Activated CD4-positive, alpha-beta T cell treated with anti-CD3 and anti-CD28 coated beads, Interleukin-2, amount 10 ng/mL, durations not matched to agents 24 days and 14 days (primary cell): ENCODE data around the gene RNF213. TPM values are rescaled to one million over a fixed set of nuclear protein-coding genes. Genes with fewer than 3 reads are reported as not detected.
A peak's percentile ranks its signal among the peaks of the same experiment; 100 is the strongest.
"Not testable (repeated sequence)": the region's sequence is repeated elsewhere in the genome, so short reads cannot be mapped to it uniquely, and the experiment has no call there.

Source experiments
- DNase-seq: peaks from one replicate; pipeline ENCODE4 v3.0.0; 2022
- H3K27ac Mint-ChIP-seq: one replicate; pipeline ENCODE4 v1.8.0; 2022; ENCODE audit warnings: mild to moderate bottlenecking, mixed read lengths
- H3K27me3 Mint-ChIP-seq: one replicate; pipeline ENCODE4 v1.8.0; 2022; ENCODE audit warnings: mixed read lengths
- H3K36me3 Mint-ChIP-seq: one replicate; pipeline ENCODE4 v1.8.0; 2022; ENCODE audit warnings: low read depth, mild to moderate bottlenecking, mixed read lengths
- H3K4me1 Mint-ChIP-seq: one replicate; pipeline ENCODE4 v1.8.0; 2021; ENCODE audit warnings: mixed read lengths
- H3K4me3 Mint-ChIP-seq: one replicate; pipeline ENCODE4 v1.8.0; 2022; ENCODE audit warnings: mild to moderate bottlenecking, moderate library complexity, mixed read lengths
- H3K9me3 Mint-ChIP-seq: one replicate; pipeline ENCODE4 v1.8.0; 2021; ENCODE audit warnings: mixed read lengths
- intact Hi-C: fragments of 100-400 bp; cut with micrococcal nuclease; formaldehyde crosslinking; loops from one replicate; pipeline ENCODE4 v1.15.1; 2023
- total RNA-seq: library from RNA; stranded (reverse); gene quantifications from 2 replicates; pipeline ENCODE4 v1.2.3, GENCODE V29; 2022

RNF213 gene
- total RNA-seq, 1 donor from 2014 or later: 264 TPM

DNA sequence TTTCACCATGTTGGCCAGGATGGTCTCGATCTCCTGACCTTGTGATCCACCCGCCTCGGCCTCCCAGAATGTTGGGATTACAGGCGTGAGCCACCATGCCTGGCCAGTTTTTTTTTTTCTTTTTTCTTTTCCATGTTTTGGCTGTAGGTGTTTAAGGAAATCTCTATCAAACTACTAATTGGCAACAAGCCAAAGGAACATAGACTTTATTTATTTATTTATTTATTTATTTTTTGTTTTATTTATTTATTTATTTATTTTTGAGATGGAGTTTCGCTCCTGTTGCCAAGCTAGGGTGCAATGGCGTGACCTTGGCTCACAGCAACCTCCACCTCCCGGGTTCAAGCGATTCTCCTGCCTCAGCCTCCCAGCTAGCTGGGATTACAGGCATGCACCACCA lies 15.2 kb downstream of the RNF213 start:
- H3K9me3 Mint-ChIP-seq, H3K27me3 Mint-ChIP-seq, intact Hi-C loops, DNase-seq, H3K4me3 Mint-ChIP-seq, H3K27ac Mint-ChIP-seq: not testable (repeated sequence)
- Mint-ChIP-seq H3K4me1 (peaks cover 34% of the 10 kb centered on the region), H3K36me3 (peaks cover 68% of the 10 kb centered on the region)

DNA sequence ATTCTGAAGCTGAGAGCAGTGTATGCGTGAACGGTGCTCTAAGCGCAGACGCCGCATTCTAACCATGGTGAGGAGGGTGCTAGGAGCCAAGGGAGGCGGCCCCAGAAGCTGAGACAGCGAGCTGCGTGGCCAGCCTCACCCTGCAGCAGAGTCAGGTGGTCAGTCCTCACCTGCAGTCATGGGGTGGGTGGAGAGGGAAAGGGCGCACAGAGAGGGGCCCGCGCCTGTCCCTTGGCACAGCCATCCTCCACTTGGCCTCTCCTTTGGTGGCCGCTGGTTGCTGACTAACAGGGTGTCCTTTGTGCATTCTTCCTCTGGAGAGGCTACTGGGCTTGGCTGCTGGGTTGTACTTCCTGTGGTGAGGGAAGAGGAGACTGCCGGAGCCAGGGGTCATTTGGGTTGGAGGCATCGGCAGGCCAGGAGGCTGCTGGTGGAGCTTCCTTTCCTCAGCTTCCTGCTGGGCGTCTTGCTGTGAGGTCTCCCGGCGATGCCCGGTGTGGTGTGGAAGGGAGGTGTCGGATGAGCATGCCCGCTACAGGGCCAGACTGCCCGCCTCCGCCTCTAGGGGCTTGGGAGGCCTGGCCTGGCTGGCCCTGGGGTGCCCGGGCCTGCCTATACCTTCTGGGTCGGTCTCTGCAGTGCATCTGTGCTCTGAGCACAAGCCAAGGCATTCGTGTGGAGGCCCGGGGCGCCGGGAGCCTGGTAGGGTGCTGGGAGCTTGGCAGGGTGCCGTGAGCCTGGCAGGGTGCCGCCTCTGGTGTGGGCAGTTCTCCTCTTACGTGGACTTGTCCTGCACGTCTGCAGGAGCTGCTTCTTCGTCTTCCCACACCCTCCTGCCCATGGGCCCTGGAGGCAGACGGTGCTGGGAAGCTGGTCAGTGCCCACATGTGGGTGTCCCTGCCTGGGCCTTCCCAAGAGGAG lies 17.4 kb downstream of the RNF213 start:
- H3K27ac Mint-ChIP-seq: peak overlapping the region; percentile 45
- H3K36me3 Mint-ChIP-seq: peaks cover 66% of the 10 kb centered on the region
- peaks cover 28% of the 10 kb centered on the region for H3K4me1 Mint-ChIP-seq
- H3K4me3 Mint-ChIP-seq: no peak overlapping the region
- intact Hi-C loops: no loop called here
- H3K27me3 Mint-ChIP-seq: no peaks in the 10 kb centered on the region
- DNase-seq: no peak
- peaks cover 4% of the 10 kb centered on the region for H3K9me3 Mint-ChIP-seq

DNA sequence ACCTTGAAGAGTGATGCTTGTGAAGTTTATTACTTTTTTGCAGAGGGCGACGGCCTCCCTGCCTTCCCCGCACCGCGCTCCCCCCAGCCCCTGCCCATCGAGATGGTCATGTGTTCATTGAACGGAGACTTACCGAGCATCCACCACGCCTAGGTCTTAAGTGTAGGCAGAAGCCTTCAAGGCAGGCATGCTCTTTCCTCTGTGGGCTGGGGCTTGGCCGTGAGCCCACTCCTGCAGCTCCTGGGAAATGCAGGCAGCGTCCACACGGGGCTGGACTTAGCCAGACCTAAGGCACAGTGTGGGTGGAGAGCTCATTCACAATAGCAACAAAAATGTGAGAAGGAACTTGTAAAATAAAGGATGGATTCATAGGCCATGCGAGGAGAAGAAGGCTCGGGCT lies 19.2 kb downstream of the RNF213 start:
- Mint-ChIP-seq H3K4me1 (peaks cover 20% of the 10 kb centered on the region), H3K9me3 (no peaks in the 10 kb centered on the region), H3K4me3 (no peak overlapping the region), H3K27me3 (no peaks in the 10 kb centered on the region), H3K27ac (no peak overlapping the region), H3K36me3 (peaks cover 60% of the 10 kb centered on the region)
- intact Hi-C loops: no loop called here
- no peak for DNase-seq

DNA sequence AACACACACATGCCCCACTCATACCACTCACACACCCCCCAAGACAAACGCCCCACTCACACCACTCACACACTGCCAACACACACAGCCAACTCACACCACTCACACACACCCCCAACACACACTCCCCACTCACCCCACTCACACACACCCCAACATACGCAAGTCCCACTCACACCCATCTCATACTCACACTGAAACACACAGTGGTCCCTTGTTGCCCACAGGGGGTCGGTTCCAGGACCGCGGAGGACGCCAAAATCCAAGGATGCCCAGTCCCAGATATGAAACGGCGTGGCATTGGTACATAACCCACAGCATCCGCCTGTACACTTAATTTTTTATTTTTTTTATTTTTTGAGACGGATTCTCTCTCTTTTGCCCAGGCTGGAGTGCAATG lies 20.9 kb downstream of the RNF213 start:
- no peaks in the 10 kb centered on the region for H3K27me3 Mint-ChIP-seq
- H3K4me1 Mint-ChIP-seq: peaks cover 14% of the 10 kb centered on the region
- no peaks in the 10 kb centered on the region for H3K9me3 Mint-ChIP-seq
- H3K36me3 Mint-ChIP-seq: peaks cover 54% of the 10 kb centered on the region
- H3K4me3 Mint-ChIP-seq: no peak overlapping the region
- DNase-seq: no peak
- peak overlapping the region; percentile 68 for H3K27ac Mint-ChIP-seq
- intact Hi-C loops: no loop called here

DNA sequence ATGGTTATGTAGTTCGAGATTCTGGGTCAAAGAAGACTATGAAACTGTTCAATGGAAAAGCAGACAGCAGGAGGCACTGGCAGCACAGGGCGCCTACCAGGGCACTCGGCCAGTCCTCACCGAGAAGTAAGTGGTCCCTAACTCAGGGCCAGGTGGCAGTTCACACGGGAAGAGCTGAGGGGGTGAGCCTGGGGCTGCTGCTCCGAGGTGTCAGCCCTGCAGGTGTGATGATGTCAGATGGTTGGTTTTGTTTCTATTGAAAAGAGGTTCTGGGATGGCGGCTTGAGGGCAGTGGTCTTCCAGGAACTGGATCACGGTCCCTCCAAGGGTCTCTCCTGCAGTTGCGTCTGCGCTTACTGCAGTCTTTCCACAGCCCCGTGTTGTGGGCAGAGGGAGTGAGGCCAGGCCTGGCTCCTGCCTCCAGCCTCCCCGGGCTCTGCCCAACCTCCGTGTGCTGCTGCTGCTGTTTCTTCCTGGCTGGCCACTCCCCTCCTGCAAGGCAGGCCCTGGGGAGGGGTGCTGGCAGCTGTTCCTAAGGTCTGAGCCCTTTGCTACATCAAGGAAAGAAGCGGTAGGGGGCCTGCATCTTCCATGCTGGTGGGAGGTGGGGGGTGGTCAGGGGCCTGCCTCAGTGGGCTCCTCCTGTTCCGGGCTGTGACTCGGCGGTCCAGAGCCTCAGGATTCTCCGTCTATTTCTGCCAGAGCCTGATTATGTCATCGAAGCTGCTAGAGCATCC lies 22.6 kb downstream of the RNF213 start:
- DNase-seq: no peak
- intact Hi-C loops: no loop called here
- Mint-ChIP-seq H3K27ac (peak overlapping the region; percentile 29), H3K9me3 (no peaks in the 10 kb centered on the region), H3K4me3 (no peak overlapping the region), H3K27me3 (no peaks in the 10 kb centered on the region), H3K36me3 (peaks cover 50% of the 10 kb centered on the region), H3K4me1 (peaks cover 9% of the 10 kb centered on the region)

DNA sequence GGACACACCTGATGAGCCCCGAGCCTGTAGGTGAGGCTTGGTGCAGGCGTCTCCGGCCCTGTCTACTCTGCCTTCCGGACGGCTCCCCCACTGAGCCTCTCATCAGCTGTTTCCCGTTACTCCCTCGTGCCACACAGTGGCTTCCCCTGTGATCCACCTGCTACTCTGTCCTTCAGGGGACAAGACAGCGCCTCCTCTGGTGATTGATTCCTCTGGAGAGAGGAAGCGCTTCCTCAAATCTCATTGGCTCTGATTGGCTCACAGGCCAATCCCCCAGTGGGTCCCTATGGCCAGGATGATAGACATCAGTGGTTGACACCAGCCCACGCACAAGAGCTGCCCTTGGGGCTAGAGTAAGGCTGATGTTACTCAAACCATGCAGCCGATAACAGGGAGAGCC lies 24.0 kb downstream of the RNF213 start:
- no peak for DNase-seq
- intact Hi-C loops: no loop called here
- Mint-ChIP-seq H3K27me3 (no peaks in the 10 kb centered on the region), H3K4me1 (peaks cover 9% of the 10 kb centered on the region), H3K9me3 (no peaks in the 10 kb centered on the region), H3K27ac (peak overlapping the region; percentile 5), H3K4me3 (no peak overlapping the region), H3K36me3 (peaks cover 48% of the 10 kb centered on the region)

DNA sequence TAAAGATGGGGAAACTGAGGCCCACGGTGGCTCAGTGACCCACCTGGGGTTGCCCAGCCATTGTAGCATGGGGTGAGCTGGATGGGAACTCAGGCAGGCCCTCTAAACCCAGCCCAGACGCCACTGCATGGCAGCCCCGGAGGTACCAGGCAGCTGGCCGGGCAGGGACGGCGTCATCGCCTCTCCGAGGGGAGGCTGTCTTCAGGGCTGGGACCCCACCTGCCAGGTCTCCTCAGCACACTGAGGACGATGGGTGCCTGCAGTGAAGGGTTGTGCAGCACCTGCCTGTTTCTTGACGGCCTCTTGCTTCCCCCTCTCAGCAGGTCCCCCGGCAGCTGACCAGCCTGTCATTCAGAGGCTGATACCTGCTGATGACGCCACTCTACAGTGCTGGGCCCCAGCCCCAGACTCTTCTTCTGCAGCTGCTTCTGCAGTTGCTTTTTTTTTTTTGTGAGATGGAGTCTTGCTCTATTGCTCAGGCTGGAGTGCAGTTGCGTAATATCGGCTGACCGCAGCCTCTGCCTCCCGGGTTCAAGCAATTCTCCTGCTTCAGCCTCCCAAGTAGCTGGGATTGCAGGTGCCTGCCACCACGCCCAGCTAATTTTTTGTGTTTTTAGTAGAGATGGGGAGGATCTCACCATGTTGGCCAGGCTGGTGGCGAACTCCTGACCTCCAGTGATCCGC lies 24.7 kb downstream of the RNF213 start:
- no peak overlapping the region for H3K27ac Mint-ChIP-seq
- H3K4me3 Mint-ChIP-seq: no peak overlapping the region
- intact Hi-C loops: no loop called here
- H3K36me3 Mint-ChIP-seq: peaks cover 47% of the 10 kb centered on the region
- no peak for DNase-seq
- peaks cover 8% of the 10 kb centered on the region for H3K4me1 Mint-ChIP-seq
- H3K9me3 Mint-ChIP-seq: no peaks in the 10 kb centered on the region
- no peaks in the 10 kb centered on the region for H3K27me3 Mint-ChIP-seq

DNA sequence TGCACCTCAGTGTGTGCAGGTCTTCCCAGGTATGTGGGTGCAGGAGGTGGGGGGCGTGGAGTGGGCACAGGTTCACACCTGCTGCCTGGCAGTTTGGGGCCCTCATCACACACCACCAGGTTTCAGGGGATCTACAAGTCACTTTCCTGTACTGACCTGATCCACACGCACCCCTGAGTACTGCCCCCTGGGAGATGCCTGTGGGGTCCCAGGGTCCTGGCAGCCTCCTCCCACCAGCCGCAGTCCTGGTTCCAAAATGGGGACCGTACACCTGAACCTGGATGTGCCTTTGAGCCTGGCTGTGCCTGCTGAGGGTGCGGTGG lies 25.9 kb downstream of the RNF213 start:
- H3K36me3 Mint-ChIP-seq: peaks cover 45% of the 10 kb centered on the region
- peaks cover 5% of the 10 kb centered on the region for H3K4me1 Mint-ChIP-seq
- intact Hi-C loops: no loop called here
- no peaks in the 10 kb centered on the region for H3K27me3 Mint-ChIP-seq
- H3K27ac Mint-ChIP-seq: no peak overlapping the region
- H3K4me3 Mint-ChIP-seq: no peak overlapping the region
- no peak for DNase-seq
- H3K9me3 Mint-ChIP-seq: no peaks in the 10 kb centered on the region

DNA sequence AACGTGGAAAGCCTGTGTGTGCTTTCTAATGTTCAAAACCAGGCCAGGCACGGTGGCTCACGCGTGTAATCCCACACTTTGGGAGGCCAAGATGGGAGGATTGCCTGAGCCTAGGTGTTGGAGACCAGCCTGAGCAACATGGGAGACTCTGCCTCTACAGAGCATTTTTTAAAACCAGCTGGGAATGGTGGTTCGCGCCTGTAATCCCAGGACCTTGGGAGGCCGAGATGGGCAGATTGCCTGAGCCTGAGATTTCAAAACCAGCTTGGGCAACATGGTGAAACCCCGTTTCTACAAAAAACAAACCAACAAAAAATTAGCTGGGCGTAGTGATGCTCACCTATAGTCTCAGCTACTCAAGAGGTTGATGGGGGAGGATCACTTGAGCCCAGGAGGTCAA lies 26.4 kb downstream of the RNF213 start:
- no peaks in the 10 kb centered on the region for H3K9me3 Mint-ChIP-seq
- H3K36me3 Mint-ChIP-seq: peaks cover 46% of the 10 kb centered on the region
- no peaks in the 10 kb centered on the region for H3K27me3 Mint-ChIP-seq
- peaks cover 5% of the 10 kb centered on the region for H3K4me1 Mint-ChIP-seq
- intact Hi-C loops: no loop called here
- H3K4me3 Mint-ChIP-seq: no peak overlapping the region
- H3K27ac Mint-ChIP-seq: peak overlapping the region; percentile 64
- DNase-seq: no peak

DNA sequence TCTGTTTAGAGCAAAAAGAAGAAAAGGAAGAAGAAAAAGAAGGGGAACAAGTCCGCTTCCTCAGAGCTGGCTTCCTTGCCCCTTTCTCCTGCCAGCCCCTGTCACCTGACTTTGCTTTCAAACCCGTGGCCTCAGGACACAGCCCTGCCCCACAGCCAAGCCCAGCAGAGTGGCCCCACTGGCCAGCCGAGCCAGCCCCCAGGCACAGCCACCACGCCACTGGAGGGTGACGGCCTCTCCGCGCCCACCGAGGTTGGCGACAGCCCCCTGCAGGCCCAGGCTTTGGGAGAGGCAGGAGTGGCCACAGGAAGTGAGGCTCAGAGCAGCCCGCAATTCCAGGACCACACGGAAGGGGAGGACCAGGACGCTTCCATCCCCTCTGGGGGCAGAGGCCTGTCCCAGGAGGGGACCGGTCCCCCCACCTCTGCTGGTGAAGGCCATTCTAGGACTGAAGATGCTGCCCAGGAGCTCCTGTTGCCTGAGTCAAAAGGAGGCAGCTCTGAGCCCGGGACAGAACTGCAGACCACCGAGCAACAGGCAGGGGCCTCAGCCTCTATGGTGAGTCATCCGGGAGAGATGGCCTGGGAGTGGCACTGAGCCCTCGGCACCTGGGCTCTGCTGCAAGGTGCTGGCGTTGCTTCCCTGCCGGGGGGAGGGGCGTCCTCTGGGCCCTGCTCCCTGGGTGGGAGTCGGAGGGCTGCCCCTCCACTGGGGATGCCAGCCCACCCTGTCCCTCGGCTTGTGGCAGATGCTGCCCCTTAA lies 27.3 kb downstream of the RNF213 start:
- no peaks in the 10 kb centered on the region for H3K9me3 Mint-ChIP-seq
- H3K4me1 Mint-ChIP-seq: peaks cover 5% of the 10 kb centered on the region
- H3K4me3 Mint-ChIP-seq: no peak overlapping the region
- intact Hi-C loops: loop anchor here (2.0 kb wide), 1 partner anchor 15 kb away; no protein-coding TSS in a partner anchor
- DNase-seq: no peak
- H3K36me3 Mint-ChIP-seq: peaks cover 50% of the 10 kb centered on the region
- H3K27ac Mint-ChIP-seq: peak overlapping the region; percentile 64
- no peaks in the 10 kb centered on the region for H3K27me3 Mint-ChIP-seq

DNA sequence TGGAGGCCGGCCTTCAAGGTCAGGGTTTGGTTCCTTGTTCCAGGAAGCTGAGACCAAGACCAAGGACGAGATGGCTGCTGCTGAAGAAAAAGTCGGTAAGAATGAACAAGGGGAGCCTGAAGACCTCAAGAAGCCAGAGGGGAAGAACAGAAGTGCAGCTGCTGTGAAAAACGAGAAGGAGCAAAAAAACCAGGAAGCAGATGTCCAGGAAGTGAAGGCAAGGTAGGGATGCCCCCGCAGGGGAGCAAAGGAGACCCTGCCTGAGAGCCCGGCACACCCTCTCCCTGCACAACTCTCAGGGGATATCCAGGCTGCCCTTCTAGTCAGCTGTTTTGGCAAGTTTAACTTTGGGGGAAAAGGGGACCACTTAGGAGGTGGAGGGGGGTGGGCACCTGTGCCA lies 29.0 kb downstream of the RNF213 start:
- peak overlapping the region; percentile 77 for H3K27ac Mint-ChIP-seq
- no peak for DNase-seq
- H3K4me3 Mint-ChIP-seq: no peak overlapping the region
- peaks cover 3% of the 10 kb centered on the region for H3K4me1 Mint-ChIP-seq
- intact Hi-C loops: loop anchor here (2.0 kb wide), 1 partner anchor 17 kb away; no protein-coding TSS in a partner anchor
- no peaks in the 10 kb centered on the region for H3K27me3 Mint-ChIP-seq
- H3K36me3 Mint-ChIP-seq: peaks cover 51% of the 10 kb centered on the region
- H3K9me3 Mint-ChIP-seq: no peaks in the 10 kb centered on the region

DNA sequence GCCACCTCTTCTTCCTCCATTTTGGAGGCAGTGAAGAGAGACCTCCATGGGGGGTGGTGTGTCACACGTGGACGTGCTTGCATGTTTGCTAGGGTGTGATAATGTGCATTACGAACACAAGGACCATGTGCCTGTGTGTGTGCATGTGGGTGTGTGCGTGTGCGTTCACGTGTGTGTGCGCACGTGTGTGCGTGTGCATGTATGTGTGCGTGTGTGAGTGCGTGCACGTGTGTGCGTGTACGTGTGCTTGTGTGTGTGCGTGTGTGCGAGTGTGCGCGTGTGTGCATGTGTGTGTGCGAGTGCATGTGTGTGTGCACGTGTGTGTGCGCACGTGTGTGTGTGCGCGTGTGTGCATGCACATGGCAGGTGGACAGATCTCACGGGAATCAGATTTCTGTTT lies 29.5 kb downstream of the RNF213 start:
- Mint-ChIP-seq H3K4me3 (no peak overlapping the region), H3K9me3 (no peaks in the 10 kb centered on the region), H3K36me3 (peaks cover 53% of the 10 kb centered on the region), H3K27ac (no peak overlapping the region), H3K4me1 (peaks cover 2% of the 10 kb centered on the region), H3K27me3 (no peaks in the 10 kb centered on the region)
- DNase-seq: no peak
- intact Hi-C loops: no loop called here

DNA sequence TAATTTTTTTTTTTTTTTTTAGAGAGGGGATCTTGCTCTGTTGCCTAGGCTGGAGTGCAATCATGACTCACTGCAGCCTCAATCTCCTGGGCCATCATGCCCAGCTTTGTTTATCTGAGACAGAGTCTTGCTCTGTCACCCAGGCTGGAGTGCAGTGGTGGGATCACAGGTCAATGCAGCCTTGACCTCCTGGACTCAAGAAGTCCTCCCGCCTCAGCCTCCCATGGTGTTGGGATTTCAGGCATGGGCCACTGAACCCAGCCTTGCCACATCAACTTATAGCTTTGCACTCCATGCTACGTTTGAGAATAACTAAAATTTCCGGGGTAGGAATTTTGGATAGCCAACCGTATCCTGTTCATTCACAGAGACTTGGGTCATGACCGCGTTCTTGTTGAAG lies 30.6 kb downstream of the RNF213 start:
- intact Hi-C loops: no loop called here
- Mint-ChIP-seq H3K27me3 (no peaks in the 10 kb centered on the region), H3K27ac (peak overlapping the region; percentile 48), H3K4me3 (no peak overlapping the region), H3K9me3 (no peaks in the 10 kb centered on the region), H3K36me3 (peaks cover 60% of the 10 kb centered on the region), H3K4me1 (no peaks in the 10 kb centered on the region)
- no peak for DNase-seq
